Measurements from ENCODE around the gene IGFL1.
"Not testable (repeated sequence)": the region's sequence is repeated elsewhere in the genome, so short reads cannot be mapped to it uniquely, and the experiment has no call there.

Gene IGFL1

GRCh38 chr19:46189971-46190888, 39.3 kb upstream of the IGFL1 start:
- TF ChIP-seq CTCF (IDR thresholded peaks at IDR 0.05; ENCODE audit: low read depth, low read length) = no peak
- no peak overlapping the region for H3K4me3 ChIP-seq (replicated peaks in 1 of 2; ENCODE audit: low read depth in 2 of 2, low read length in 2 of 2)
- no peak for DNase-seq (ENCODE audit: low read depth in 2 of 2)

- no peak for TF ChIP-seq CTCF (IDR thresholded peaks at IDR 0.05; ENCODE audit: low read depth, low read length)
- DNase-seq (ENCODE audit: low read depth in 2 of 2) = no peak
Observed at GRCh38 chr19:46191356-46191755, 38.2 kb upstream of the IGFL1 start.

GRCh38 chr19:46191972-46192371, 37.6 kb upstream of the IGFL1 start:
- no peak for DNase-seq (ENCODE audit: low read depth in 2 of 2)
- H3K4me3 ChIP-seq (replicated peaks in 1 of 2; ENCODE audit: low read depth in 2 of 2, low read length in 2 of 2) = no peak overlapping the region
- TF ChIP-seq CTCF (IDR thresholded peaks at IDR 0.05; ENCODE audit: low read depth, low read length) = no peak

More at GRCh38 chr19:46191356-46191755, 38.2 kb upstream of the IGFL1 start:
- H3K4me3 ChIP-seq (replicated peaks in 1 of 2; ENCODE audit: low read depth in 2 of 2, low read length in 2 of 2) = no peak overlapping the region

GRCh38 chr19:46192626-46192991, 36.9 kb upstream of the IGFL1 start:
- not testable (repeated sequence) for H3K4me3 ChIP-seq (replicated peaks in 1 of 2; ENCODE audit: low read depth in 2 of 2, low read length in 2 of 2); DNase-seq (ENCODE audit: low read depth in 2 of 2)

- DNase-seq (ENCODE audit: low read depth in 2 of 2) = peak; percentile 48 to 83
- no peak for TF ChIP-seq CTCF (IDR thresholded peaks at IDR 0.05; ENCODE audit: low read depth, low read length)
- no peak overlapping the region for H3K4me3 ChIP-seq (replicated peaks in 1 of 2; ENCODE audit: low read depth in 2 of 2, low read length in 2 of 2)
Observed at GRCh38 chr19:46192992-46193650, 36.4 kb upstream of the IGFL1 start.

- no peak overlapping the region for H3K4me3 ChIP-seq (replicated peaks in 1 of 2; ENCODE audit: low read depth in 2 of 2, low read length in 2 of 2)
- TF ChIP-seq CTCF (IDR thresholded peaks at IDR 0.05; ENCODE audit: low read depth, low read length) = no peak
- no peak for DNase-seq (ENCODE audit: low read depth in 2 of 2)
Observed at GRCh38 chr19:46193678-46194077, 35.9 kb upstream of the IGFL1 start.

GRCh38 chr19:46195104-46195503, 34.4 kb upstream of the IGFL1 start:
- TF ChIP-seq CTCF (IDR thresholded peaks at IDR 0.05; ENCODE audit: low read depth, low read length) = no peak

GRCh38 chr19:46195919-46196318, 33.6 kb upstream of the IGFL1 start:
- H3K4me3 ChIP-seq (replicated peaks in 1 of 2; ENCODE audit: low read depth in 2 of 2, low read length in 2 of 2); DNase-seq (ENCODE audit: low read depth in 2 of 2): not testable (repeated sequence)

More at GRCh38 chr19:46195104-46195503, 34.4 kb upstream of the IGFL1 start:
- no peak for DNase-seq (ENCODE audit: low read depth in 2 of 2)
- H3K4me3 ChIP-seq (replicated peaks in 1 of 2; ENCODE audit: low read depth in 2 of 2, low read length in 2 of 2) = no peak overlapping the region
